HEK293 (cell line): ENCODE measurements around the gene PLEKHA7.

Experiments
- CTCF ChIA-PET: fragments of 350-600 bp; formaldehyde crosslinking; extraction: SDS; loops from one replicate; lab custom pipeline; 2021; ENCODE audit warnings: antibody characterized with exemption; lab: Yijun Ruan, JAX
- POLR2A ChIA-PET: fragments of 300-600 bp; formaldehyde crosslinking; extraction: SDS; loops from one replicate; lab custom pipeline; 2020; ENCODE audit warnings: antibody characterized with exemption, inconsistent platforms; lab: Yijun Ruan, JAX
- H3K27ac ChIP-seq: fragments of 200-500 bp; sonication (Bioruptor generic); 2 replicates; pipeline ENCODE4 v1.5.1; 2014; ENCODE audit warnings: low read depth, low read length, control low read depth, inconsistent platforms; ENCODE audit errors: extremely low read depth
- H3K36me3 ChIP-seq, 2 experiments: fragments of 200-500 bp in 1 of 2; sonication (Bioruptor generic) in 1 of 2; 1 replicate in 1 of 2; 2 replicates in 1 of 2; pipeline ENCODE4 v1.5.1; 2014 to 2017; ENCODE audit warnings: inconsistent platforms in 2 of 2, low read length in 2 of 2; ENCODE audit not compliant: control insufficient read depth in 2 of 2, insufficient read depth in 1 of 2
- H3K4me1 ChIP-seq: fragments of 200-500 bp; sonication (Bioruptor generic); 2 replicates; pipeline ENCODE4 v1.5.1; 2014; ENCODE audit warnings: mild to moderate bottlenecking, low read length, inconsistent platforms; ENCODE audit not compliant: control insufficient read depth, insufficient read depth
- H3K4me3 ChIP-seq: 2 replicates; pipeline ENCODE4 v1.5.1; 2011; ENCODE audit warnings: low read depth, mild to moderate bottlenecking, control low read depth, low read length, moderate library complexity
- H3K9me3 ChIP-seq: fragments of 200-500 bp; sonication (Bioruptor generic); 2 replicates; pipeline ENCODE4 v1.5.1; 2014; ENCODE audit warnings: low read depth, low read length, inconsistent platforms; ENCODE audit not compliant: control insufficient read depth, insufficient read depth
- GFI1B ChIP-seq: fragments of 450-650 bp; formaldehyde crosslinking; IDR thresholded peaks from 2 replicates; pipeline ENCODE4 v1.5.1; 2016; ENCODE audit warnings: missing biosample characterization, missing genetic modification characterization
- KLF10 ChIP-seq: fragments of 450-650 bp; IDR thresholded peaks from 2 replicates; pipeline ENCODE4 v1.5.1; 2018; ENCODE audit warnings: missing biosample characterization, mild to moderate bottlenecking, missing genetic modification characterization
- KLF16 ChIP-seq: fragments of 450-650 bp; formaldehyde crosslinking; IDR thresholded peaks from 2 replicates; pipeline ENCODE4 v1.5.1; 2017; ENCODE audit warnings: missing biosample characterization, missing genetic modification characterization
- MEIS1 ChIP-seq: sonication (generic); formaldehyde crosslinking; IDR thresholded peaks from 2 replicates; pipeline ENCODE4 v1.8.1; 2022; ENCODE audit warnings: missing genetic modification reagents, mild to moderate bottlenecking, borderline replicate concordance
- MZF1 ChIP-seq: fragments of 450-650 bp; formaldehyde crosslinking; IDR thresholded peaks from 2 replicates; pipeline ENCODE4 v1.5.1; 2017; ENCODE audit warnings: missing biosample characterization, missing genetic modification characterization, borderline replicate concordance
- PRDM10 ChIP-seq: fragments of 450-650 bp; formaldehyde crosslinking; IDR thresholded peaks from 2 replicates; pipeline ENCODE4 v1.5.1; 2016; ENCODE audit warnings: missing biosample characterization, missing genetic modification characterization
- PRDM4 ChIP-seq: fragments of 450-650 bp; formaldehyde crosslinking; IDR thresholded peaks from 2 replicates; pipeline ENCODE4 v1.5.1; 2017; ENCODE audit warnings: missing biosample characterization, missing genetic modification characterization
- SALL2 ChIP-seq: fragments of 450-650 bp; formaldehyde crosslinking; IDR thresholded peaks from 2 replicates; pipeline ENCODE4 v1.5.0; 2017; ENCODE audit warnings: missing biosample characterization, mild to moderate bottlenecking, missing genetic modification characterization, borderline replicate concordance
- YY2 ChIP-seq: fragments of 450-650 bp; formaldehyde crosslinking; IDR thresholded peaks from 2 replicates; pipeline ENCODE4 v1.5.1; 2016; ENCODE audit warnings: missing biosample characterization, missing genetic modification characterization
- ZBTB7A ChIP-seq: fragments of 450-650 bp; formaldehyde crosslinking; IDR thresholded peaks from 2 replicates; pipeline ENCODE4 v1.5.1; 2016; ENCODE audit warnings: low read depth, missing biosample characterization, missing genetic modification characterization
- ZNF146 ChIP-seq: fragments of 450-650 bp; formaldehyde crosslinking; IDR thresholded peaks from 2 replicates; pipeline ENCODE4 v1.5.1; 2016; ENCODE audit warnings: missing biosample characterization, missing genetic modification characterization
- ZNF157 ChIP-seq: fragments of 450-650 bp; formaldehyde crosslinking; IDR thresholded peaks from 2 replicates; pipeline ENCODE4 v1.5.1; 2016; ENCODE audit warnings: missing biosample characterization, missing genetic modification characterization
- ZNF16 ChIP-seq: fragments of 450-650 bp; formaldehyde crosslinking; IDR thresholded peaks from 2 replicates; pipeline ENCODE4 v1.5.1; 2016; ENCODE audit warnings: low read depth, missing biosample characterization, missing genetic modification characterization
- ZNF335 ChIP-seq: fragments of 450-650 bp; formaldehyde crosslinking; conservative IDR thresholded peaks from 2 replicates; pipeline ENCODE4 v1.5.1; 2016; ENCODE audit warnings: missing biosample characterization, missing genetic modification characterization
- ZNF391 ChIP-seq: fragments of 450-650 bp; formaldehyde crosslinking; IDR thresholded peaks from 2 replicates; pipeline ENCODE4 v1.5.1; 2016; ENCODE audit warnings: low read depth, missing biosample characterization, missing genetic modification characterization, borderline replicate concordance
- ZNF404 ChIP-seq: fragments of 450-650 bp; formaldehyde crosslinking; IDR thresholded peaks from 2 replicates; pipeline ENCODE4 v1.5.1; 2017; ENCODE audit warnings: missing biosample characterization, missing genetic modification characterization
- ZNF433 ChIP-seq: fragments of 450-650 bp; formaldehyde crosslinking; IDR thresholded peaks from 2 replicates; pipeline ENCODE4 v1.5.1; 2016; ENCODE audit warnings: missing biosample characterization, missing genetic modification characterization, low read depth
- ZNF514 ChIP-seq: fragments of 450-650 bp; formaldehyde crosslinking; IDR thresholded peaks from 2 replicates; pipeline ENCODE4 v1.5.1; 2016; ENCODE audit warnings: missing biosample characterization, missing genetic modification characterization
- ZNF544 ChIP-seq: fragments of 450-650 bp; formaldehyde crosslinking; IDR thresholded peaks from 2 replicates; pipeline ENCODE4 v1.5.0; 2017; ENCODE audit warnings: missing biosample characterization, missing genetic modification characterization
- ZNF624 ChIP-seq: fragments of 450-650 bp; formaldehyde crosslinking; IDR thresholded peaks from 2 replicates; pipeline ENCODE4 v1.5.1; 2017; ENCODE audit warnings: missing biosample characterization, missing genetic modification characterization
- ZNF654 ChIP-seq: fragments of 450-650 bp; formaldehyde crosslinking; IDR thresholded peaks from 2 replicates; pipeline ENCODE4 v1.5.1; 2016; ENCODE audit warnings: low read depth, missing biosample characterization, missing genetic modification characterization
- ZNF704 ChIP-seq: fragments of 450-650 bp; formaldehyde crosslinking; IDR thresholded peaks from 2 replicates; pipeline ENCODE4 v1.5.1; 2016; ENCODE audit warnings: missing biosample characterization, missing genetic modification characterization
- ZSCAN30 ChIP-seq: fragments of 450-650 bp; IDR thresholded peaks from 2 replicates; pipeline ENCODE4 v1.5.1; 2018; ENCODE audit warnings: missing biosample characterization, mild to moderate bottlenecking, missing genetic modification characterization, moderate library complexity
- TF ChIP-seq, protein P1 (sequence below): fragments of 450-650 bp; formaldehyde crosslinking; IDR thresholded peaks from 2 replicates; pipeline ENCODE4 v1.5.1; 2016; ENCODE audit warnings: missing biosample characterization, missing genetic modification characterization
- TF ChIP-seq, protein P2 (sequence below): fragments of 450-650 bp; formaldehyde crosslinking; IDR thresholded peaks from 2 replicates; pipeline ENCODE4 v1.5.1; 2017; ENCODE audit warnings: missing biosample characterization, missing genetic modification characterization
- TF ChIP-seq, protein P3 (sequence below): fragments of 450-650 bp; formaldehyde crosslinking; IDR thresholded peaks from 2 replicates; pipeline ENCODE4 v1.5.1; 2016; ENCODE audit warnings: missing biosample characterization, missing genetic modification characterization

PLEKHA7 gene

DNA sequence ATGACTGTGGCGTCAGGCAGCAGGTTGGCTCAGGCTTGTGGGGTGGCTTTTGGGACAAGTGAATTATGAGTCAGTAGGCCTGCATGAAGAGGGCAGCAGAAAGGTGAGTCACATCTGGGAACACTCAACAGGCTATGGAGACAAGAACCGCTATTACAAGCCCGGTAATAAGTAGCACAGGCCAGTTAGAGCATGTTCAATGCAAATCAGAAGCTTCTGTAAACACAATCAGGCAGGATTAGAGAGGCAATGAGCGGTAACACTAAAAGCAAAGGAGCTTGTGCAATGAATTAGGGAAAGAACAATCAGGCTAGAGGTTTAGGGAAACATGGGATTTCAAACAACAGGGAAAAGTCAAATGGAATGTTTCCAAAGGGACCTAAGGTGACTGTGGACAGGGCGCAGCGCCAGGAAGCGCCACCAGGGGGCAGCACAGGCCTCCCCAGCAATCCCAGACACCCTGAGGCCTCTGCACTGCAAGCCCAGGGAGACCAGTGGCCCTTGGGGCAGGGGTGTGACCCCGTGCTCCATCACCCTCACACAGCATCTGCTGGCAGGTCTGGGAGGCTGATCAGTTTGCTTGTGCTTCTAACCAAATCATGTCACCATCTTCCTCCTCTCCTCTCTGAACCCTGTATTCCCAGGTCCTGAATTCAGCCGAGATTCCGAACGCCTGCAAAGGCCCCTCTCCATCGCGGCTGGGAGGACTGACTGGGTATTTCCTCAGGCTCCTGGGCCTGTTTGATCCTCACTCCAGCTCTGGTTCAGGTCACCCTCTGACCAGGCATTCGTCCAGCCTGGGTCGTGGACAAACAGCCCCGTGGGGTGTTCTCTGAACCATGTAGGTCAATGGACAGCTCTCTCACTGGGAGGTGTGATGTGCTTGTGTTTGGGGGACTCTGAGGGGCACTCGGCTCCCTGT is 225.8 kb downstream of the PLEKHA7 start:
- Histone ChIP-seq H3K9me3 (no peaks in the 10 kb centered on the region), H3K4me1 (no peaks in the 10 kb centered on the region), H3K36me3 (peaks cover 0 to 16% of the 10 kb centered on the region in 2 experiments; a peak in 1 of 3 replicates), H3K27ac (no peak overlapping the region), H3K4me3 (no peak overlapping the region)
- POLR2A ChIA-PET, result no interaction called here
- CTCF ChIA-PET, result interaction anchor here (0.5 to 5.8 kb wide), 17 partner anchors 9 to 1807 kb away, joined by 3 to 40 read pairs (median 4); no protein-coding TSS in a partner anchor
- TF ChIP-seq ZNF157 (tag by site-specific recombination), result no peak
- no peak for TF ChIP-seq KLF10 (tag by site-specific recombination)
- no peak for TF ChIP-seq ZBTB7A
- no peak for TF ChIP-seq ZNF704
- TF ChIP-seq, protein P1, sequence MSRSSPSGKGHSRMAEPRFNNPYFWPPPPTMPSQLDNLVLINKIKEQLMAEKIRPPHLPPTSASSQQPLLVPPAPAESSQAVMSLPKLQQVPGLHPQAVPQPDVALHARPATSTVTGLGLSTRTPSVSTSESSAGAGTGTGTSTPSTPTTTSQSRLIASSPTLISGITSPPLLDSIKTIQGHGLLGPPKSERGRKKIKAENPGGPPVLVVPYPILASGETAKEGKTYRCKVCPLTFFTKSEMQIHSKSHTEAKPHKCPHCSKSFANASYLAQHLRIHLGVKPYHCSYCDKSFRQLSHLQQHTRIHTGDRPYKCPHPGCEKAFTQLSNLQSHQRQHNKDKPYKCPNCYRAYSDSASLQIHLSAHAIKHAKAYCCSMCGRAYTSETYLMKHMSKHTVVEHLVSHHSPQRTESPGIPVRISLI (tag by site-specific recombination), result no peak
- TF ChIP-seq ZNF654 (tag by site-specific recombination), result peak; percentile 45
- TF ChIP-seq MZF1, result no peak
- TF ChIP-seq ZNF514 (tag by site-specific recombination), result no peak
- TF ChIP-seq ZNF433 (tag by site-specific recombination), result no peak
- no peak for TF ChIP-seq PRDM4
- TF ChIP-seq, protein P2, sequence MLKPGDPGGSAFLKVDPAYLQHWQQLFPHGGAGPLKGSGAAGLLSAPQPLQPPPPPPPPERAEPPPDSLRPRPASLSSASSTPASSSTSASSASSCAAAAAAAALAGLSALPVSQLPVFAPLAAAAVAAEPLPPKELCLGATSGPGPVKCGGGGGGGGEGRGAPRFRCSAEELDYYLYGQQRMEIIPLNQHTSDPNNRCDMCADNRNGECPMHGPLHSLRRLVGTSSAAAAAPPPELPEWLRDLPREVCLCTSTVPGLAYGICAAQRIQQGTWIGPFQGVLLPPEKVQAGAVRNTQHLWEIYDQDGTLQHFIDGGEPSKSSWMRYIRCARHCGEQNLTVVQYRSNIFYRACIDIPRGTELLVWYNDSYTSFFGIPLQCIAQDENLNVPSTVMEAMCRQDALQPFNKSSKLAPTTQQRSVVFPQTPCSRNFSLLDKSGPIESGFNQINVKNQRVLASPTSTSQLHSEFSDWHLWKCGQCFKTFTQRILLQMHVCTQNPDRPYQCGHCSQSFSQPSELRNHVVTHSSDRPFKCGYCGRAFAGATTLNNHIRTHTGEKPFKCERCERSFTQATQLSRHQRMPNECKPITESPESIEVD, result no peak
- TF ChIP-seq, protein P3, sequence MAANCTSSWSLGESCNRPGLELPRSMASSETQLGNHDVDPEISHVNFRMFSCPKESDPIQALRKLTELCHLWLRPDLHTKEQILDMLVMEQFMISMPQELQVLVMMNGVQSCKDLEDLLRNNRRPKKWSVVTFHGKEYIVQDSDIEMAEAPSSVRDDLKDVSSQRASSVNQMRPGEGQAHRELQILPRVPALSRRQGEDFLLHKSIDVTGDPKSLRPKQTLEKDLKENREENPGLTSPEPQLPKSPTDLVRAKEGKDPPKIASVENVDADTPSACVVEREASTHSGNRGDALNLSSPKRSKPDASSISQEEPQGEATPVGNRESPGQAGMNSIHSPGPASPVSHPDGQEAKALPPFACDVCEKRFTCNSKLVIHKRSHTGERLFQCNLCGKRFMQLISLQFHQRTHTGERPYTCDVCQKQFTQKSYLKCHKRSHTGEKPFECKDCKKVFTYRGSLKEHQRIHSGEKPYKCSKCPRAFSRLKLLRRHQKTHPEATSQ (tag by site-specific recombination), result no peak
- TF ChIP-seq SALL2 (tag by site-specific recombination), result no peak
- TF ChIP-seq ZNF404 (tag by site-specific recombination), result no peak
- no peak for TF ChIP-seq ZSCAN30
- no peak for TF ChIP-seq ZNF16 (tag by site-specific recombination)
- peak; percentile 81 for TF ChIP-seq GFI1B (tag by site-specific recombination)
- TF ChIP-seq ZNF335 (tag by site-specific recombination), result no peak
- no peak for TF ChIP-seq MEIS1 (CRISPR knock-in tag)
- no peak for TF ChIP-seq ZNF391 (tag by site-specific recombination)
- no peak for TF ChIP-seq ZNF624 (tag by site-specific recombination)
- TF ChIP-seq ZNF146, result no peak
- no peak for TF ChIP-seq PRDM10 (tag by site-specific recombination)
- TF ChIP-seq YY2, result no peak
- no peak for TF ChIP-seq ZNF544 (tag by site-specific recombination)
- TF ChIP-seq KLF16, result no peak
